Neural cell (in vitro differentiated cells): ENCODE results near the gene RDH16. TPM values are rescaled to one million over a fixed set of nuclear protein-coding genes. Genes with fewer than 3 reads are reported as not detected.
A peak's percentile ranks its signal among the peaks of the same experiment; 100 is the strongest.

Experiments used
- H2AFZ ChIP-seq: fragments of 200-600, 300-800 bp; sonication (generic), shearing (Covaris generic); 2 replicates; pipeline ENCODE4 v1.6.0; 2014; ENCODE audit warnings: low read depth, mild to moderate bottlenecking, antibody characterized with exemption, low read length, moderate library complexity
- H3F3A ChIP-seq: fragments of 200-600 bp; shearing (Covaris generic); 2 replicates; pipeline ENCODE4 v1.6.1; 2016; ENCODE audit warnings: mild to moderate bottlenecking, moderate library complexity, mixed read lengths, antibody characterized with exemption, low read length; ENCODE audit not compliant: insufficient read depth, poor library complexity, severe bottlenecking
- H3K27ac ChIP-seq: fragments of 200-600, 300-800 bp; sonication (generic), shearing (Covaris generic); 2 replicates; pipeline ENCODE4 v1.5.1; 2014; ENCODE audit warnings: mild to moderate bottlenecking, low read length, moderate library complexity
- H3K27me3 ChIP-seq: fragments of 300-800, 200-600 bp; sonication (generic), shearing (Covaris generic); 2 replicates; pipeline ENCODE4 v1.6.0; 2014; ENCODE audit warnings: mild to moderate bottlenecking, low read depth, low read length, moderate library complexity; ENCODE audit not compliant: insufficient read depth
- H3K36me3 ChIP-seq: fragments of 300-800, 200-600 bp; sonication (generic), shearing (Covaris generic); 2 replicates; pipeline ENCODE4 v1.5.1; 2014; ENCODE audit warnings: mild to moderate bottlenecking, antibody characterized with exemption, low read length, moderate library complexity; ENCODE audit not compliant: insufficient read depth
- H3K4me2 ChIP-seq: fragments of 300-800, 200-600 bp; sonication (generic), shearing (Covaris generic); 2 replicates; pipeline ENCODE4 v1.6.0; 2014; ENCODE audit warnings: mild to moderate bottlenecking, low read length
- H3K4me3 ChIP-seq: fragments of 300-800, 200-600 bp; sonication (generic), shearing (Covaris generic); 2 replicates; pipeline ENCODE4 v1.5.1; 2014; ENCODE audit warnings: mild to moderate bottlenecking, low read length, moderate library complexity
- H3K79me2 ChIP-seq: fragments of 200-600 bp; shearing (Covaris generic); replicated peaks from 2 replicates; pipeline ENCODE4 v1.6.0; 2014; ENCODE audit warnings: mild to moderate bottlenecking, low read length, moderate library complexity; ENCODE audit not compliant: insufficient read depth
- H3K9ac ChIP-seq: fragments of 300-800, 200-600 bp; sonication (generic), shearing (Covaris generic); 2 replicates; pipeline ENCODE4 v1.6.1; 2016; ENCODE audit warnings: mild to moderate bottlenecking, low read length, mixed read lengths
- H3K9me2 ChIP-seq: fragments of 200-600 bp; shearing (Covaris generic); 2 replicates; pipeline ENCODE4 v1.6.1; 2016; ENCODE audit warnings: mild to moderate bottlenecking, low read length, mixed read lengths; ENCODE audit not compliant: insufficient read depth
- H3K9me3 ChIP-seq: fragments of 200-600, 300-800 bp; sonication (generic), shearing (Covaris generic); 2 replicates; pipeline ENCODE4 v1.6.1; 2016; ENCODE audit warnings: mild to moderate bottlenecking, mixed run types, low read length, moderate library complexity, mixed read lengths
- H4K20me1 ChIP-seq: fragments of 200-600 bp; shearing (Covaris generic); 2 replicates; pipeline ENCODE4 v1.6.1; 2016; ENCODE audit warnings: mild to moderate bottlenecking, mixed run types; ENCODE audit not compliant: insufficient read depth
- EP300 ChIP-seq: fragments of 450-650 bp; conservative IDR thresholded peaks from 2 replicates; pipeline ENCODE4 v1.6.1; 2014; ENCODE audit warnings: antibody characterized with exemption, mild to moderate bottlenecking, moderate library complexity; ENCODE audit not compliant: poor library complexity, severe bottlenecking
- EZH2 ChIP-seq: fragments of 200-600, 300-800 bp; shearing (Covaris generic), sonication (generic); IDR thresholded peaks from 2 replicates; pipeline ENCODE4 v1.6.1; 2014; ENCODE audit warnings: antibody characterized with exemption, low read length, borderline replicate concordance, mild to moderate bottlenecking; ENCODE audit not compliant: insufficient read depth, poor library complexity, severe bottlenecking
- MXI1 ChIP-seq: fragments of 450-650 bp; conservative IDR thresholded peaks from 2 replicates; pipeline ENCODE4 v1.6.1; 2014; ENCODE audit warnings: antibody characterized with exemption, mild to moderate bottlenecking; ENCODE audit not compliant: poor library complexity, severe bottlenecking
- POLR2AphosphoS5 ChIP-seq: IDR thresholded peaks from 2 replicates; pipeline ENCODE4 v1.6.1; 2012
- RAD21 ChIP-seq: fragments of 450-650 bp; conservative IDR thresholded peaks from 2 replicates; pipeline ENCODE4 v1.6.1; 2014; ENCODE audit warnings: antibody characterized with exemption, mild to moderate bottlenecking, moderate library complexity
- REST ChIP-seq: IDR thresholded peaks from 2 replicates; pipeline ENCODE4 v1.6.1; 2012; ENCODE audit warnings: borderline replicate concordance
- SMC3 ChIP-seq: fragments of 450-650 bp; conservative IDR thresholded peaks from 2 replicates; pipeline ENCODE4 v1.6.1; 2014; ENCODE audit warnings: antibody characterized with exemption, mild to moderate bottlenecking, moderate library complexity; ENCODE audit not compliant: poor library complexity
- TAF1 ChIP-seq: IDR thresholded peaks from 2 replicates; pipeline ENCODE4 v1.6.1; 2012; ENCODE audit warnings: low read depth
- polyA plus RNA-seq: library from polyadenylated mRNA; depleted of rRNA; stranded (reverse); fragments of >200 nt; gene quantifications from 2 replicates; pipeline ENCODE4 v1.2.3, GENCODE V29; 2014
- TF ChIP-seq, protein P1 (sequence below): fragments of 450-650 bp; IDR thresholded peaks from 2 replicates; pipeline ENCODE4 v1.5.1; 2014; ENCODE audit warnings: antibody characterized with exemption, mild to moderate bottlenecking, moderate library complexity; ENCODE audit not compliant: poor library complexity, severe bottlenecking

RDH16 gene
- polyA plus RNA-seq, 1 donor from 2014 or later = 1.0 TPM

DNA sequence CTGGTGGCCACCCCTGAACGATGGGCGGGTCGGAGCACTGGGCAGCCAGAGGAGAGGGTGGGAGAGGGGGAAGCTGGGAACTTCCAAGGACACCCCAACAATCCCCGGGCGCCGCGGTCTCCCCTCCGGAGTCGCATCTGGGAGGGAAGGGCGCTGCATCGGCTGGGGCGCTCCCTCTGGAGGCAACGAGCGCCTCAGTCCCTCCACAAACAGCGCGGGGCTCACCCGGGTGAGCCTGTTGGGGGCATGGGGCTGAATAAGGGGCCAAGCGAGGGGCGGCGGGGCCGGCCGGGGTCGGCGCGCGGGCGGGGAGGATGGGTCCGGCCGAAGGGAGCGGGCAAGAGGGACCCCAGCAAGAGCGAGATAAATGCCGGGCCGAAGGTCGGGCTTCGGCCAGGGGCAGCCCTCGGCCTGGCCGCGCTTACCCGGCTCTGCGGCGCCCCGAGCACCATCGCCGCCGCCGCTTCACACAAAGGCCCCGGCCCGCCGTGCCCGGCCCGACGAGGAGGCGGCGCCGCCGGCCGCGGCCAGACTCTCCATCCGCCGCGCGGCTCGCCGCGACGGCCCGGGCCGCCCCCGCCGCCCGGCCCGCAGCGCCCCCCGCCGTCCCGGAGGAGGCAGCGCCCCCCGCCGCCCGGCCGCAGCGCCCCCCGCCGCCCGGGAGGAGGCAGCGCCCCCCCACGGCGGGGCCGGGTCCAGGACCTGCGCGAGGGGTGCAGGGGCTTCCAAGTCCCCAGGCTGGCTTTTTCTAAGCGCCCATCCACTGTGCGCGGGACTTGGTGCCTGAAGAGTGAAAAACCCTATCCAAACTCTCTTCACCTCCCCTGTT lies 48.8 kb upstream of the RDH16 start, which contains the start of gene ZBTB39:
Gene ZBTB39, minus strand, starts transcription at position 567 of the 829 bp plus-strand sequence. CDS start 1,629 bp downstream, outside the sequence.
- H3K79me2 ChIP-seq = peaks cover 37% of the 10 kb centered on the region
- no peaks in the 10 kb centered on the region for H3K27me3 ChIP-seq
- no peaks in the 10 kb centered on the region for H4K20me1 ChIP-seq
- TF ChIP-seq, protein P1, sequence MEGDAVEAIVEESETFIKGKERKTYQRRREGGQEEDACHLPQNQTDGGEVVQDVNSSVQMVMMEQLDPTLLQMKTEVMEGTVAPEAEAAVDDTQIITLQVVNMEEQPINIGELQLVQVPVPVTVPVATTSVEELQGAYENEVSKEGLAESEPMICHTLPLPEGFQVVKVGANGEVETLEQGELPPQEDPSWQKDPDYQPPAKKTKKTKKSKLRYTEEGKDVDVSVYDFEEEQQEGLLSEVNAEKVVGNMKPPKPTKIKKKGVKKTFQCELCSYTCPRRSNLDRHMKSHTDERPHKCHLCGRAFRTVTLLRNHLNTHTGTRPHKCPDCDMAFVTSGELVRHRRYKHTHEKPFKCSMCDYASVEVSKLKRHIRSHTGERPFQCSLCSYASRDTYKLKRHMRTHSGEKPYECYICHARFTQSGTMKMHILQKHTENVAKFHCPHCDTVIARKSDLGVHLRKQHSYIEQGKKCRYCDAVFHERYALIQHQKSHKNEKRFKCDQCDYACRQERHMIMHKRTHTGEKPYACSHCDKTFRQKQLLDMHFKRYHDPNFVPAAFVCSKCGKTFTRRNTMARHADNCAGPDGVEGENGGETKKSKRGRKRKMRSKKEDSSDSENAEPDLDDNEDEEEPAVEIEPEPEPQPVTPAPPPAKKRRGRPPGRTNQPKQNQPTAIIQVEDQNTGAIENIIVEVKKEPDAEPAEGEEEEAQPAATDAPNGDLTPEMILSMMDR = peak; percentile 69
- TF ChIP-seq EP300 = no peak
- TF ChIP-seq EZH2 = no peak
- peak; percentile 31 for TF ChIP-seq MXI1
- no peak for TF ChIP-seq POLR2AphosphoS5
- no peak for TF ChIP-seq SMC3
- no peak for TF ChIP-seq REST
- peak; percentile 11 for TF ChIP-seq RAD21
- peak; percentile 38 for TF ChIP-seq TAF1
- no peaks in the 10 kb centered on the region for H3K9me3 ChIP-seq
- peak within 1 kb of the TSS; percentile 66 for H2AFZ ChIP-seq
- H3K27ac ChIP-seq = peak within 1 kb of the TSS; percentile 14
- no peaks in the 10 kb centered on the region for H3K36me3 ChIP-seq
- peak within 1 kb of the TSS; percentile 90 for H3K4me3 ChIP-seq
- peak within 1 kb of the TSS; percentile 84 for H3K4me2 ChIP-seq
- H3K9me2 ChIP-seq = no peaks in the 10 kb centered on the region
- no peaks in the 10 kb centered on the region for H3F3A ChIP-seq
- peak within 1 kb of the TSS; percentile 79 for H3K9ac ChIP-seq

DNA sequence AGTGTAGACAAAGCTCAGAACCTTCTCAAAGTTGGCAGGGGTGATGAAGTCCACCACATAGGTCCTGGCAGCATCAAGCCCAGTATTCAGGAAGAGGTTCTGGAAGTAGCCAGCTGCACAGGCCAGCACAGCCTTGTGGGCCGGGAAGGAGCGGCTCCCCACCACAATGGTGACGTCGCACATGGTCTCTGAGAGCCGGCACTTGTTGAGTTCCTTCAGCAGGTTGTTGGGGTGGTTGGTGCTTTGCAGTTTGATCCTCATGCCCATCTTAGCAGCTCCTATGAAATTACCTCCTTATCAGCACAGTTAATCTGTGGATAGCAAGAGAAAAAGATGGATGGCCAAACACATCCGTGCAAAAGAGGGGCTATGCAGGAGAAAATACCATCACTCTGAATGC lies 47.2 kb upstream of the RDH16 start:
- peak overlapping the region; percentile 90 for H3K4me3 ChIP-seq
- H2AFZ ChIP-seq = no peak overlapping the region
- H3F3A ChIP-seq = no peaks in the 10 kb centered on the region
- H3K4me2 ChIP-seq = no peak overlapping the region
- TF ChIP-seq RAD21 = no peak
- no peak for TF ChIP-seq SMC3
- TF ChIP-seq, protein P1 = no peak
- no peak for TF ChIP-seq EZH2
- no peak for TF ChIP-seq MXI1
- TF ChIP-seq POLR2AphosphoS5 = no peak
- TF ChIP-seq EP300 = no peak
- TF ChIP-seq TAF1 = no peak
- TF ChIP-seq REST = no peak
- no peaks in the 10 kb centered on the region for H3K9me2 ChIP-seq
- H4K20me1 ChIP-seq = no peaks in the 10 kb centered on the region
- no peaks in the 10 kb centered on the region for H3K27me3 ChIP-seq
- peaks cover 51% of the 10 kb centered on the region for H3K79me2 ChIP-seq
- no peaks in the 10 kb centered on the region for H3K36me3 ChIP-seq
- H3K27ac ChIP-seq = no peak overlapping the region
- H3K9me3 ChIP-seq = no peaks in the 10 kb centered on the region
- no peak overlapping the region for H3K9ac ChIP-seq
